HCT116 (cell line): ENCODE data around the gene BAIAP2L1.

ENCODE experiments used
- POLR2A ChIP-seq: IDR thresholded peaks from 2 replicates; pipeline ENCODE4 v1.7.0; 2011; ENCODE audit warnings: borderline replicate concordance; ENCODE audit not compliant: insufficient read depth, insufficient read length; ENCODE audit errors: extremely low read depth
- SP1 ChIP-seq: IDR thresholded peaks from 2 replicates; pipeline ENCODE4 v1.6.1; 2012; ENCODE audit warnings: low read depth
- TF ChIP-seq, protein P1 (sequence below): IDR thresholded peaks from 2 replicates; pipeline ENCODE4 v1.6.1; 2012

GRCh38 chr7:98317366-98318040 lies 83.4 kb downstream of the BAIAP2L1 start:
- no peak for TF ChIP-seq SP1
- no peak for TF ChIP-seq POLR2A
- TF ChIP-seq, protein P1, sequence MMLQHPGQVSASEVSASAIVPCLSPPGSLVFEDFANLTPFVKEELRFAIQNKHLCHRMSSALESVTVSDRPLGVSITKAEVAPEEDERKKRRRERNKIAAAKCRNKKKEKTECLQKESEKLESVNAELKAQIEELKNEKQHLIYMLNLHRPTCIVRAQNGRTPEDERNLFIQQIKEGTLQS, result no peak
